ENCODE data around the gene KRTAP4-5. TPM values are rescaled to one million over a fixed set of nuclear protein-coding genes. Genes with fewer than 3 reads are reported as not detected.
"Not testable (repeated sequence)": the region's sequence is repeated elsewhere in the genome, so short reads cannot be mapped to it uniquely, and the experiment has no call there.

KRTAP4-5 gene
- total RNA-seq, 2 experiments from 2014 or later, result not detected

- ChIA-PET POLR2A (no interaction called here), CTCF (no interaction called here)
- no peak overlapping the region for H3K4me3 Mint-ChIP-seq
- no peaks in the 10 kb centered on the region for H3K27me3 Mint-ChIP-seq (ENCODE audit: low read depth)
- peaks cover 3% of the 10 kb centered on the region for H3K36me3 Mint-ChIP-seq (ENCODE audit: low read depth)
- no peaks in the 10 kb centered on the region for H3K4me1 Mint-ChIP-seq (ENCODE audit: low read depth)
- peaks cover 10% of the 10 kb centered on the region for H3K9me3 Mint-ChIP-seq (ENCODE audit: insufficient read depth)
- no peak overlapping the region for H3K27ac Mint-ChIP-seq
- no peak for ATAC-seq
- DNase-seq, result no peak
Measured at GRCh38 chr17:41141361-41141760, 8.3 kb downstream of the KRTAP4-5 start.

- CTCF ChIA-PET, result no interaction called here
Measured at GRCh38 chr17:41140360-41141131, 9.1 kb downstream of the KRTAP4-5 start, which contains the start of gene KRTAP4-6. KRTAP4-6 (minus strand) TSS chr17:41140544; CDS start chr17:41140487, 57 bp downstream.

GRCh38 chr17:41139865-41140264, 9.8 kb downstream of the KRTAP4-5 start:
- H3K36me3 Mint-ChIP-seq (ENCODE audit: low read depth); POLR2A ChIA-PET; DNase-seq; CTCF ChIA-PET; ATAC-seq; H3K27ac Mint-ChIP-seq; H3K27me3 Mint-ChIP-seq (ENCODE audit: low read depth); H3K4me1 Mint-ChIP-seq (ENCODE audit: low read depth); H3K4me3 Mint-ChIP-seq: not testable (repeated sequence)
- peaks cover 10% of the 10 kb centered on the region for H3K9me3 Mint-ChIP-seq (ENCODE audit: insufficient read depth)

More at GRCh38 chr17:41140360-41141131, 9.1 kb downstream of the KRTAP4-5 start, which contains the start of gene KRTAP4-6:
- no peak for DNase-seq
- H3K9me3 Mint-ChIP-seq (ENCODE audit: insufficient read depth), result peaks cover 10% of the 10 kb centered on the region
- no peak within 1 kb of the TSS for H3K27ac Mint-ChIP-seq
- no peak within 1 kb of the TSS for H3K4me3 Mint-ChIP-seq
- H3K4me1 Mint-ChIP-seq (ENCODE audit: low read depth), result no peaks in the 10 kb centered on the region
- no peaks in the 10 kb centered on the region for H3K27me3 Mint-ChIP-seq (ENCODE audit: low read depth)
- POLR2A ChIA-PET, result no interaction called here
- no peak for ATAC-seq
- peaks cover 3% of the 10 kb centered on the region for H3K36me3 Mint-ChIP-seq (ENCODE audit: low read depth)

- no peak overlapping the region for H3K4me3 Mint-ChIP-seq
- CTCF ChIA-PET, result no interaction called here
- H3K27ac Mint-ChIP-seq, result no peak overlapping the region
- H3K36me3 Mint-ChIP-seq (ENCODE audit: low read depth), result no peaks in the 10 kb centered on the region
- peaks cover 3% of the 10 kb centered on the region for H3K4me1 Mint-ChIP-seq (ENCODE audit: low read depth)
- no peaks in the 10 kb centered on the region for H3K9me3 Mint-ChIP-seq (ENCODE audit: insufficient read depth)
- POLR2A ChIA-PET, result no interaction called here
- ATAC-seq (no peak), DNase-seq (no peak)
- H3K27me3 Mint-ChIP-seq (ENCODE audit: low read depth), result no peaks in the 10 kb centered on the region
Measured at GRCh38 chr17:41133880-41134735, 15.5 kb downstream of the KRTAP4-5 start.

- Mint-ChIP-seq H3K27ac (no peak overlapping the region), H3K27me3 (ENCODE audit: low read depth) (no peaks in the 10 kb centered on the region), H3K4me1 (ENCODE audit: low read depth) (peaks cover 3% of the 10 kb centered on the region), H3K4me3 (no peak overlapping the region), H3K9me3 (ENCODE audit: insufficient read depth) (no peaks in the 10 kb centered on the region), H3K36me3 (ENCODE audit: low read depth) (no peaks in the 10 kb centered on the region)
- no peak for ATAC-seq
- DNase-seq, result no peak
- ChIA-PET CTCF (no interaction called here), POLR2A (no interaction called here)
Measured at GRCh38 chr17:41131979-41132378, 17.6 kb downstream of the KRTAP4-5 start.

- no peak for ATAC-seq
- peaks cover 21% of the 10 kb centered on the region for H3K4me1 Mint-ChIP-seq (ENCODE audit: low read depth)
Measured at GRCh38 chr17:41127371-41127770, 22.3 kb downstream of the KRTAP4-5 start.

GRCh38 chr17:41126412-41126811, 23.2 kb downstream of the KRTAP4-5 start:
- POLR2A ChIA-PET, result no interaction called here
- Mint-ChIP-seq H3K27me3 (ENCODE audit: low read depth) (no peaks in the 10 kb centered on the region), H3K36me3 (ENCODE audit: low read depth) (no peaks in the 10 kb centered on the region), H3K9me3 (ENCODE audit: insufficient read depth) (no peaks in the 10 kb centered on the region), H3K27ac (no peak overlapping the region), H3K4me1 (ENCODE audit: low read depth) (peaks cover 21% of the 10 kb centered on the region), H3K4me3 (no peak overlapping the region)
- DNase-seq (no peak), ATAC-seq (no peak)
- CTCF ChIA-PET, result no interaction called here

More at GRCh38 chr17:41127371-41127770, 22.3 kb downstream of the KRTAP4-5 start:
- Mint-ChIP-seq H3K36me3 (ENCODE audit: low read depth) (no peaks in the 10 kb centered on the region), H3K27ac (no peak overlapping the region), H3K4me3 (no peak overlapping the region), H3K9me3 (ENCODE audit: insufficient read depth) (no peaks in the 10 kb centered on the region), H3K27me3 (ENCODE audit: low read depth) (no peaks in the 10 kb centered on the region)
- ChIA-PET CTCF (no interaction called here), POLR2A (no interaction called here)
- DNase-seq, result no peak

GRCh38 chr17:41125064-41125463, 24.6 kb downstream of the KRTAP4-5 start:
- H3K27ac Mint-ChIP-seq, result no peak overlapping the region
- POLR2A ChIA-PET, result no interaction called here

GRCh38 chr17:41123991-41124371, 25.6 kb downstream of the KRTAP4-5 start, which contains the start of gene KRTAP4-12:
KRTAP4-12 (minus strand) TSS chr17:41124182; CDS start chr17:41124122, 60 bp downstream.
- H3K36me3 Mint-ChIP-seq (ENCODE audit: low read depth); POLR2A ChIA-PET; CTCF ChIA-PET; DNase-seq; ATAC-seq; H3K9me3 Mint-ChIP-seq (ENCODE audit: insufficient read depth); H3K27me3 Mint-ChIP-seq (ENCODE audit: low read depth); H3K27ac Mint-ChIP-seq; H3K4me3 Mint-ChIP-seq: not testable (repeated sequence)
- H3K4me1 Mint-ChIP-seq (ENCODE audit: low read depth), result peaks cover 30% of the 10 kb centered on the region

More at GRCh38 chr17:41125064-41125463, 24.6 kb downstream of the KRTAP4-5 start:
- Mint-ChIP-seq H3K4me1 (ENCODE audit: low read depth) (peaks cover 27% of the 10 kb centered on the region), H3K4me3 (no peak overlapping the region), H3K27me3 (ENCODE audit: low read depth) (no peaks in the 10 kb centered on the region), H3K36me3 (ENCODE audit: low read depth) (peaks cover 1% of the 10 kb centered on the region), H3K9me3 (ENCODE audit: insufficient read depth) (no peaks in the 10 kb centered on the region)
- CTCF ChIA-PET, result no interaction called here
- ATAC-seq, result no peak
- DNase-seq, result no peak

- CTCF ChIA-PET; ATAC-seq; POLR2A ChIA-PET; H3K4me3 Mint-ChIP-seq; DNase-seq; H3K36me3 Mint-ChIP-seq (ENCODE audit: low read depth); H3K9me3 Mint-ChIP-seq (ENCODE audit: insufficient read depth); H3K27me3 Mint-ChIP-seq (ENCODE audit: low read depth); H3K27ac Mint-ChIP-seq: not testable (repeated sequence)
- H3K4me1 Mint-ChIP-seq (ENCODE audit: low read depth), result peaks cover 30% of the 10 kb centered on the region
Measured at GRCh38 chr17:41123292-41123990, 26.2 kb downstream of the KRTAP4-5 start.

- no peak for DNase-seq
- Mint-ChIP-seq H3K27ac (no peak overlapping the region), H3K27me3 (ENCODE audit: low read depth) (peaks cover 3% of the 10 kb centered on the region), H3K9me3 (ENCODE audit: insufficient read depth) (no peaks in the 10 kb centered on the region), H3K4me3 (no peak overlapping the region), H3K36me3 (ENCODE audit: low read depth) (peaks cover 4% of the 10 kb centered on the region), H3K4me1 (ENCODE audit: low read depth) (peaks cover 30% of the 10 kb centered on the region)
- POLR2A ChIA-PET, result no interaction called here
- CTCF ChIA-PET, result no interaction called here
- ATAC-seq, result no peak
Measured at GRCh38 chr17:41121742-41122141, 27.9 kb downstream of the KRTAP4-5 start.
